ENCODE results near the gene DGKI.

Gene DGKI

DNA sequence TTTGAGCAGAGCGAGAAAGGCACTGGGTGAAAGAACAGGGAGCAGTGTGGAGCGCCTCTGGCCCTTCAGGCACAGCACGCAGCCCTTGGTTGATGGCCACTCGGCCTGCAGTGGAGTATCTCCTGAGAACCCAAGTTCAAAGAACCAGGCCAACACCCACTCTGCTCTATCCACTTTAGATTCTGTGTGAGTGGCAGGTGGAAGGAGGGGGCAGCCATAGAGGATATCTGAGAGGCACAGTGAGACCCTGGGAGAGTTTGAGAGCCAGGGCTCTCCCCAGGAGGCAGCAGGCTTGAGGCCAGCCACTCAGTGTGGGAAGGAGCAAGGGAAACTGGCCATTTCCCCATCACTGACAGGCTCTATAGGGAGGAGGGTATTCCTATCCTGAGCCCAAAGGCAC lies 450.7 kb downstream of the DGKI start:
- DNase-seq: no peak

GRCh38 chr7:137395420-137395819 lies 451.4 kb downstream of the DGKI start:
- DNase-seq: no peak

- DNase-seq: no peak
Measured at GRCh38 chr7:137393570-137393969, 453.2 kb downstream of the DGKI start.

- no peak for DNase-seq
Measured at GRCh38 chr7:137390076-137390475, 456.7 kb downstream of the DGKI start.

DNA sequence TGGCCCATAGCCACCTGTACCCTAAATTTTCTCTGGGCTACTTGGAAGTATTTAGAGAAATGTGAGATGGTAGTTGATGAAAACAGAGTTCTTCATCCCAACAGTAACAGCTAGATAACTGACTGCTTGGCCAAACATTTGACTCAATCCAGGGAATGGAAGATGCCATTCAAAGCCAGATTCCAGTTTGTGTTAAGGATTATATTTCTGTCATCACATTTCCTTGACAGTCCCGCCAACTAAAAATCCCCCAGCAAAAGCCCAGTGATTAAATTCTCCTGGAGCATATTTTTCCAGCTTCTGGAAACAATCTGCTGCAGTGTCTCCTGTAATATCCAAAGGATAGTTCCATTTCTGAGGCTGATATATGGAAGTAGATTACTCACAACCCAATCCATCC lies 457.9 kb downstream of the DGKI start:
- no peak for DNase-seq

DNA sequence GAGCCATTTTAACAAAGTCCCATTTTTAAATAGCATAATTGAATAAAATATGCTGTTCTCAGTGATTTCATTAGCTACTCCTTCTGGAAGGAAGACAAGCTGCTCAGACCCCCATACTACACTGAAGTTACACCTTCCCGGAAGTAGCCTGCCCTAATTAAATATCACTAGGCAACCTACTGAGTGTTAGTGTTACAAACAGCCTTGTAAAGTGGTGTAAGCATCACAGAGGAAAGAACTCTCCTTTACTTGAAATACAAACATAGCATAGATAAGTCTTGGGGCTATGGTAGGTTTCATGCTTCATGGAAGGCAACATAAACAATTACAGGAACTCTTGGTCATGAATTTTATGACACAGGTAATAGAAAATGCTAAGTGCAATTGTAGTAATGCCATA lies 459.8 kb downstream of the DGKI start:
- DNase-seq: no peak

DNA sequence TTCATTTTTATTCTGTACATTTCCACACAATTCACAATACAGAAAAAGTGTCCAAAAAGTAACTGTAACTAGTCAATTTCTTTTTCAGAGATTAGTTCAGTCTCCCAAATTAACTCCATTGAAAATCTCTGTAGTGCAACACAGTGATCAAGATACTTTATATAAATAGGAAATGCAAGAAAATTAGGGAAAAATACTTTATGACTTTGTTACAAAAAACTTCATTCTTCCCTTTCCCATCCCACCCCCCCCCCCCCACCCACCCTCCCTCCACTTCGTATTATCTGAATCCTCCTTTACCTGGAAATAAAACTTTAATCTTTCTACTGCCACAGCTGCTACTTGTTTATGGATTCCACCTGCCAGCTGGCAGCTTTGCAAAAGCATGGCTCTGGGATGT lies 465.7 kb downstream of the DGKI start:
- no peak for DNase-seq

GRCh38 chr7:137373507-137373906 lies 473.3 kb downstream of the DGKI start:
- DNase-seq: no peak

- no peak for DNase-seq
Measured at GRCh38 chr7:137371616-137372015, 475.2 kb downstream of the DGKI start.

- no peak for DNase-seq
Measured at GRCh38 chr7:137366995-137367394, 479.8 kb downstream of the DGKI start.

- DNase-seq: no peak
Measured at GRCh38 chr7:137363683-137364082, 483.1 kb downstream of the DGKI start.

GRCh38 chr7:137360087-137360679 lies 486.6 kb downstream of the DGKI start:
- DNase-seq: no peak

DNA sequence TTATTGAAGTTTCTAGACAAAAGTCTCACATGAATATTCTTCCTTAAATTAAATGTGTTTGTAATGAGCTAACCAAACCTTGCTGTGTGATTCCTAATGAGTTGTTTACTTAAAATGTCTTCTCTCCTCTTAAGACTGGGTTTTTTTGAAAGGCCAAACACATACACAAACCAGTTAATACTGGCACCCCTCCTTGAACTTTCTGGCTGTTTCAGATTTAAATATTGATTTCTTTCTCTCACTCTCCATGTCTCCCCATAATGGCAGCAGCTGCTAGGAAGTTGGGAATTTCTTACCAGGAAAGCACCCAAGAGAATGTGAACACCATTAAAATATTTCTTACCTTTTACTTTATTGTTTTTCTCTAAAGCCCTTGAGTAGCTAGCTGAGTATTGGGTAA lies 491.8 kb downstream of the DGKI start:
- no peak for DNase-seq

- no peak for DNase-seq
Measured at GRCh38 chr7:137354396-137354795, 492.4 kb downstream of the DGKI start.

DNA sequence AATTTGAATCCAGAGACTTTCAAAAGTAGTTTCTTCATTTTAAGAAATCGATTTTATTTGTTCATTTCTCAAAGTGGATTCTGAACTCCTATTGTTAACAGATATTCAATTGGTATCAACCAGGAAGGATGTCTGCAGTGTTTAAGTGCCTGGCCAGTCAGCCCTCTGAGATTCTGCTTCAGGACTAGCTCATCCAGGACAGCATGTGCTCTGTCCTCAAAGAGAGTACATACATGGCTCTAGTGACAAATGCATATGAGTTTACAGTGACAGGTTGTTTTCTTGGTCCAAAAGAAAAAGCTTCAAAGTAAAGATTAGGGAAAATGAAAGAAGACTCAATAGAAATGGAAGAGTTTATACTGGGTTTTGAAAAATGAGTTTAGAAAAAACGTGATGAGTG lies 494.8 kb downstream of the DGKI start:
- DNase-seq: no peak

- DNase-seq: no peak
Measured at GRCh38 chr7:137345799-137346449, 500.9 kb downstream of the DGKI start.

DNA sequence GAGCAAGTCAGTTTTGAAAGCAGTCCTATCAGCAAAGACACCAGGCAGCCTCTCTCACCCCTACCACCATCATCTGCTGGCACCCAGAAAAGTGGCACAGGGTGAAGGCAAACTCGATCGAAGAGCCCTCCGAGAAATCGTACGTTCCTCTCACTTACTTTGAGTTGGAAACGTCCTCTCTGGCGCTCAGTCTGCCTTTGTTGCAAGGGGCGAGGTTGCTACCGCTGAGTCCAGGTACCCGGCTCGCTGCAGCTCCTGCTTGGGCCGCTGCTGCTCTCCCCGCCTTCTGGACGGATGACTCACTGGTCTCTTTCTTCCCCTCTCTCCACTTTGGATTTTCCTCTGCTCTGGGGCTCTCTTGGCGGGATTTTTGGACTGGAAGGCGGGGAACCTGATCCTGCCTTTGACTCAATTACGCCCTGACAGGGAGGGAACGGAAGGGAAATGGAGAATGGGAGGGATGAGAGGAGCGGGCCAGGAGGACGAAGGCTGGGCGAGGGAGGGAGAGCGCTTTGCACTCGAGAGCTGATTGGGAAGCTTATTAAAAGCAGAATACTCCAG lies 503.4 kb downstream of the DGKI start, which contains the start of gene PTN:
PTN (minus strand) TSS at position 453 of the 561 bp plus-strand sequence. CDS start 88,760 bp downstream, outside the sequence.
- DNase-seq: no peak

DNA sequence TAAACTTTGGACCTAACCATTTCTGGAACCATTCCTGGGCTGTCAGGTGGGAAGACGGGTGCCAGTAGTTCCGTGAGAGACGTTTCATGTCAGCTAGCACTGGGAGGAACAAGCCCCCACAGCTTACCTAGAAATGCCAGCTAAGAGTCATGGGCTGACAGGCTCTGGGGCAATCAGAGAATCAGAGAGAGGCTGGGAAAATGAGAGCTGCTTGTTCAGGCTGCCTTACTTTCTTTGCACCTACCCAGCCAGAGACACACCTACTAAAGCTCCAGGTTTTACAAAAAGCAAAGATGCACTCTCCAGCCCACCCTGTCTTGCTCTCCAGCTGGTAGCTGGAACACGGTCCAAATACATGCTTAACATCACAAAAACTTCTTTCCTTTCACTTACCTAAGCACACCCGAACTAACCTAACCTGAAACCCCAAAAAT lies 503.9 kb downstream of the DGKI start:
- DNase-seq: no peak

DNA sequence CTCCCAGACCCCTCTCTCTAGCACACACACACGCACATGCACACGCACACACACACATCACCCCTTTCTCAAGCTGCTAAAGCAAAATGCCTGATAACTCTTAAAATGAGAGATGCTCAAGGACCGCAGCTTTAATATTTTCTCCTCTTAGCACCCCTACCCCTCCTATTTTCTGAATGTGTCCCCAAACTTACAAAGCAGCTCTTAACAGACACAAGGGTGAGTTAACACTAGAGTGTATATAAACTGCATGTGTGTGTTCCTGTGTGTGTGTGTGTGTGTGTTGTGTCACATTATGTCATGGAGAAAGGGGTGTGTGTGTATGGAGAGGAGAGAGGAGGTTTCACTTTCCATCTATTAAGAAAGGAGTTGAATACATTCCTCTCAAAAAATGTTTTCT lies 504.5 kb downstream of the DGKI start:
- no peak for DNase-seq

GRCh38 chr7:137337902-137338301 lies 508.9 kb downstream of the DGKI start:
- DNase-seq: no peak

DNA sequence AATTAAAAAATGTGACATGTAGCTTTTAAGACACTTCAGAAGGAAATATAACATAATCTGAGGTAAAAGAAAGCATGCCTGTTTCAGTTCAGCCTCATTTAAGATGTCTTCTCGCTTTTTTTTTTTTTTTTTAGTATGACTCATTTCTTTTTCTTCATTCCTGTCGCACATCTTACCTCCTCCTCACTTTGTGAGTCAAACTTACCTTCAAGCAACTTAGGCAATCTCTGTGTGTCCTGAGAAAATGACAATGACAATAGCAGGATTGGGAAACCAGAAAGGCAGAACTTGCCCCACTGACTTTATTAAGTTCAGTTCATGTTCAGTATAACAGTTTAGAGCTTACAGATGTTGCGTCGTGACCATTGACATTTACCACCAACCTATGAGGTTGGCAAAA lies 511.0 kb downstream of the DGKI start:
- no peak for DNase-seq

- no peak for DNase-seq
Measured at GRCh38 chr7:137331378-137331777, 515.4 kb downstream of the DGKI start.

Measured in CD4-positive, alpha-beta T cell treated with Interleukin-10 for 1 hour (primary cell).